Muscle of leg (tissue), 11 donors: ENCODE data around the gene TMEM11. TPM values are rescaled to one million over a fixed set of nuclear protein-coding genes. Genes with fewer than 3 reads are reported as not detected.

Experiments
- DNase-seq: peaks from one replicate; pipeline ENCODE4 v3.0.0; 2013
- H3K27ac ChIP-seq: one replicate; pipeline ENCODE4 v1.5.1; 2013; ENCODE audit warnings: mild to moderate bottlenecking, low read length, control low read depth
- H3K27me3 ChIP-seq: one replicate; pipeline ENCODE4 v1.6.1; 2013; ENCODE audit warnings: low read length; ENCODE audit not compliant: control insufficient read depth, insufficient read depth
- H3K36me3 ChIP-seq: one replicate; pipeline ENCODE4 v1.6.1; 2013; ENCODE audit warnings: low read length; ENCODE audit not compliant: control insufficient read depth, insufficient read depth
- H3K4me1 ChIP-seq: one replicate; pipeline ENCODE4 v1.6.1; 2013; ENCODE audit warnings: low read length; ENCODE audit not compliant: control insufficient read depth, insufficient read depth
- H3K4me3 ChIP-seq: one replicate; pipeline ENCODE4 v1.5.1; 2013; ENCODE audit warnings: low read length, control low read depth
- H3K9me3 ChIP-seq: replicated peaks from 2 replicates; pipeline ENCODE4 v1.6.1; 2013; ENCODE audit warnings: low read depth, low read length; ENCODE audit not compliant: control insufficient read depth
- WGBS: methylation state at CpG from one replicate; pipeline ENCODE4 v1.1.5; 2013; ENCODE audit warnings: missing lambda C conversion rate; ENCODE audit not compliant: insufficient coverage; 5-methylcytosine and 5-hydroxymethylcytosine counted together
- polyA plus RNA-seq, 8 donors: library from polyadenylated mRNA; unstranded; fragments of 120-200 nt; gene quantifications; one replicate each; pipeline versions ENCODE4 v1.2.1 to v1.2.3, GENCODE V29; 2013; ENCODE audit warnings: inconsistent platforms in 1 of 8, low replicate concordance in 1 of 8; ENCODE audit not compliant: insufficient read length in 8 of 8, insufficient read depth in 1 of 8
- total RNA-seq: library from RNA; stranded (reverse); fragments of 120-200 nt; gene quantifications from one replicate; pipeline ENCODE4 v1.2.4, GENCODE V29; 2013

Gene TMEM11
- total and polyA plus RNA-seq, 9 donors: 20.3 to 32.6 (median 28.2) TPM

DNA sequence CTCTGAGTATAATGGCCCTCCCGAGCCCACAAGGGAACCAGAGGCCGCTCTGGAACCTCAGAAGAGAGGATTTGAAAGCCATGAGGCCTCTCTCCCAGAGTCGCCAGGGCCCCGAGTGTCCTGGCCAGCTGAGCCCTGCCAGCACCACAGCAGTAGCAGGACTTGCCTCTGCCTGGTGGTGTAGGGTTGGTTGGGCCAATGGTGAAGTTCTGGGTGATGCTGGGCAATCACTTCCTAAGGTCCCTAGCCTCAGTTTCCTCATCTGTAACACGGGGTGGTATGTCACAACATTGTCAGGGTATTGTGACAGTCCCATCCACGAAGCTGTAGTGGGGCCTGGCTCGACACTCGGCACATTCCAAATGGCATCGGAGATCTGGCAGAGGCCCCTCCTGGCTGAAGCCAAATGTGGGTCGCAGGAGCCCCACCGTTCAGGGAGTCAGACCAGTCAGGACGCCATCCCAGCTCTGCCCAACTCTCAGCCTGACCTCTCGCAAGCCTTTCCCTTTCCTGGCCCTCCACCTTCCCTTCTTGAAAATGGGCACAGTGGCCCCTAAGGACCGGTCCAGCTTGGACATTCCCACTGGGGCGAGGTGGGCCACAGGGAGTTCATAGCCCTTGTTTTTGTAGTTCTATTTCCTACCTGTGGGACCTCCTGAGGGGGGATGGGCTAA, 37.5 kb upstream of the TMEM11 start:
- Histone ChIP-seq H3K9me3 (no peaks in the 10 kb centered on the region), H3K4me1 (peaks cover 38% of the 10 kb centered on the region), H3K27ac (peak overlapping the region; percentile 20), H3K27me3 (no peaks in the 10 kb centered on the region), H3K36me3 (no peaks in the 10 kb centered on the region), H3K4me3 (no peak overlapping the region)
- DNase-seq: no peak
- WGBS: 82% methylated on average over 10 of the region's 15 CpGs

DNA sequence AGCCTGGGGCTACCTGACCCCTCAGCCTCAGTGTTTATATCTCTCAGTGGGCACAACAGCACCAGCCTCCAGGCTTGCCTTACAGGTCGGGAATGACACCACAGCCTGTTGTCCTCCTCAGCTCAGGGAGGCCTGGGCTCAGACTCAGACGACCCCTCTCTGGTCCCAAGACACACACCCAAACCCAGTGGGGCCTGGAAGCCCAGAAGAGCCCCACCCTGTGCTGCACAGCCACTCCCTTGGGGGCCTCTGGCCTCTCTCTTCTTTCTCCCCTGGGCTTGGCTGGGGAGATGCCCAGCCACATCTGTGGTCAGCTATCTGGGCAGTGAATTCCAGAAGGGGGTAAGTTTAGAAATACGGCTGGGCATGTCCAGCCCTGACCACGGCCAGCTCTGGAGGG, 36.9 kb upstream of the TMEM11 start:
- no peak for DNase-seq
- no peak overlapping the region for H3K27ac ChIP-seq
- WGBS: 37% methylated on average over 2 of the region's 4 CpGs
- H3K36me3 ChIP-seq: no peaks in the 10 kb centered on the region
- no peak overlapping the region for H3K4me3 ChIP-seq
- H3K4me1 ChIP-seq: peaks cover 40% of the 10 kb centered on the region
- H3K27me3 ChIP-seq: no peaks in the 10 kb centered on the region
- no peaks in the 10 kb centered on the region for H3K9me3 ChIP-seq

DNA sequence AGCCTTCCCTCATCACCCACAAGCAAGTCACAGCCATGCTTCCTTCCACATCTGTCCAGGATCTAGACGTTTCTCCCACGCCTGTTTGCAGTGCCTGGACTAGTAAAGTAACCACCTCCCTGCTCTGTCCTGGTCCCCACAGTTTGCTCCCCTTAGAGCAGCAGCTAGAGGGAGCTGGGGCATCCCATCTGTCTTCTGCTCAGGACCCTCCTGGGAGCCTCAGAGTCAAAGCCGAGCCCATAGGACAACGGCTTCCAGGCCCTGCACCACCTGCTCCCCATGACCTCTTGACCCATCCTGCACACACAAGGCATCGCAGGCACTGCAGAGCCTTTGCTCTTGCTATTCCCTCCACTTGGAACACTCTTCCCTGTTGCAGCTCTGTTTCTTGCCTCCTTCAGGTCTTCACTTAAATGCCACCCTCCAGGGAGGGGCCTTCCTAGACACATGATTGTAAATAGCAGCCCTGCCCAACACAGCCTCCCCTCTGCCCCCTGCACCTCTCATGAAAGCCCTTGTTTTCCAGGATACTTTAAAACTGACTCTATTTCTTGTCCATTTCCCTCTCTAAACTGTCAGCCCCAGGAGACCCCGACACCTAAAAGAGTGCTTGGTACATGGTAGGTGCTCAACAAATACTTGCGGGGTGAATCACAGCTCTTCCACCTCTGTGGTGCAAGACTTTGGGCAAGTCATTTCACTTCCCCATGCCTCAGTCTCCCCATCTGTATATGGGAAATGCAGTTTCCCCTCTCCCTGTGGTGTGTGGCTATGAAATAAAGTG, 36.2 kb upstream of the TMEM11 start:
- peaks cover 40% of the 10 kb centered on the region for H3K4me1 ChIP-seq
- no peaks in the 10 kb centered on the region for H3K27me3 ChIP-seq
- H3K4me3 ChIP-seq: no peak overlapping the region
- no peaks in the 10 kb centered on the region for H3K36me3 ChIP-seq
- H3K27ac ChIP-seq: no peak overlapping the region
- DNase-seq: no peak
- WGBS: 14% methylated on average over 5 of the region's 7 CpGs
- H3K9me3 ChIP-seq: no peaks in the 10 kb centered on the region

DNA sequence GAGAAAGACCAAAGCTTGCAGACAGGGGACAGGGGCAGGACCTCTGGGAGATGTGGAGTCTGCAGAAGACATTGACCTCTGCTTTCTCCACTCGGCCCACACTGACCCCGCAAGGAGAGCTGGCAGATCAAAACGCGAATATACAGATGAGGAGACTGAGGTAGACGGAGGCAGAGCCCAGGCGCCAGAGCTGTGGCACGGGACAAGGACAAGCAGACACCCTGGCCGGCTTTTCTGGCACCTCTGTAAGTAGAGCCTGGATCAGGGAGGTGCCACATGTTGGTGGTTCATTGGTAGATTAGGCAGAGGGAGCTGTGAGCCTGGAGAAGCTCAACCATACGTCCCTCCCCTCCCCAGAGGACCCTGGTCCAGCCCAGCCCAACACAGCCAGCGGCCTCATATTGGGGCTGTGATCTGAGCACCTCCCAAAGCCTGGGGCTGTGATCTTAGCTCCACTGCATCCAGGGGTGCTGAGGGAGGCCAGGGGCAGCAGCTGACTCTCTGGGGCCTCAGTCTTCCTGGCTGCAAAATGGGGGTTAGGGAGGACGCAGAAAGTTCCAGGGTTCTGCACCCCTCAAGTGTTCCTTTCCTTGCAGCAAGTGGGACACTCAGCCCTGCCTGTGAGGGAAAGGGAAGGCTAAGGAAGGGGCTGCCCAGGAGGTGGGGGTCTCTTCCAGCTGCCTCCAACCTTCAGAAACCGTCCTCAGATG, 35.3 kb upstream of the TMEM11 start:
- no peak for DNase-seq
- H3K9me3 ChIP-seq: no peaks in the 10 kb centered on the region
- WGBS: 74% methylated on average over 10 of the region's 12 CpGs
- no peaks in the 10 kb centered on the region for H3K36me3 ChIP-seq
- peaks cover 40% of the 10 kb centered on the region for H3K4me1 ChIP-seq
- H3K27me3 ChIP-seq: no peaks in the 10 kb centered on the region
- H3K4me3 ChIP-seq: no peak overlapping the region
- no peak overlapping the region for H3K27ac ChIP-seq

DNA sequence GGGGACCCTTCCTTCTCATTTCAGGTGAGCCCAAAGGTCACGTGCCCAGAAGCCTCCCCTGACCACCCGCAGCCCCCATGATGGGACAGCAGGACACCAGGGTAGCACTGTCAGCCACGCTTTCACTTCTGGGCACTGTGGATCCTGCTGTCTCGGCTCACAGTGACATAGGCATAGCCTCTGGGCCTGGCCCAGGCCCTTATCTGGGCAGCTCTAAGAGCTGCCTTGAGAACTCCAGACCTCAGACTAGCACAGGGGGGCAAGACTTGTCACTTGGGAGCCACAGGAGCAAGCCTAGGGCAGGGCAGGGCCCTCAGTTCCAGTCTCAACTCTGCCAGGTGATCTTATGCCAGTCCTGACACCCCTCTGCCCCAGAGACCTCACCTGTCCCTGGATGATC, 34.5 kb upstream of the TMEM11 start:
- peaks cover 36% of the 10 kb centered on the region for H3K4me1 ChIP-seq
- 84% methylated on average over 4 of the region's 4 CpGs for WGBS
- no peak overlapping the region for H3K27ac ChIP-seq
- no peaks in the 10 kb centered on the region for H3K27me3 ChIP-seq
- DNase-seq: no peak
- H3K9me3 ChIP-seq: no peaks in the 10 kb centered on the region
- H3K36me3 ChIP-seq: no peaks in the 10 kb centered on the region
- H3K4me3 ChIP-seq: no peak overlapping the region

DNA sequence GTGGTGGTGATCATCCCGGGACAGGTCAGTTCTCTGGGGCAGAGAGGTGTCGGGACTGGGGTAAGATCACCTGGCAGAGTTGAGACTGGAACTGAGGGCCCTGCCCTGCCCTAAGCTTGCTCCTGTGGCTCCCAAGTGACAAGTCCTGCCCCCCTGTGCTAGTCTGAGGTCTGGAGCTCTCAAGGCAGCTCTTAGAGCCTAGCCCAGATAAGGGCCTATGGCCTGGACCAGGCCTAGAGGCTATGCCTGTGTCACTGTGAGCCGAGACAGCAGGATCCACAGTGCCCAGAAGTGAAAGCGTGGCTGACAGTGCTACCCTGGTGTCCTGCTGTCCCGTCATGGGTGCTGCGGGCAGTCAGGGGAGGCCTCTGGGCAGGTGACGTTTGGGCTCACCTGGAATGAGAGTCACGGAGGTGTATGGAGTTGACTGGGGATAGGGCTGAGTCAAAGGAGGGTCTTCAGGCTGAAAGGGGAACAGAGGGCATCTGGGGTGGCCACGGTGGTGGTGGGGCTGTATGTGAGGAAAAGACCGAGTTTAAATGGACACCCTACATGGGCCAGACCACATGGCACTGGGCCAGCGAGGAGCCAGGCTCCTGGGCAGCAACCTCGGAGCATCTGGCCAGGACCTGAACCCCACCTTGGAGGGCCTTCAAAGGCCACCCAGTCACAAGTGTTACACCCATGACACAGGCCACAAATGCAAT, 33.7 kb upstream of the TMEM11 start:
- no peak overlapping the region for H3K4me3 ChIP-seq
- H3K36me3 ChIP-seq: peaks cover 4% of the 10 kb centered on the region
- no peak overlapping the region for H3K27ac ChIP-seq
- no peak for DNase-seq
- WGBS: 87% methylated on average over 12 of the region's 12 CpGs
- no peaks in the 10 kb centered on the region for H3K9me3 ChIP-seq
- no peaks in the 10 kb centered on the region for H3K27me3 ChIP-seq
- peaks cover 42% of the 10 kb centered on the region for H3K4me1 ChIP-seq

DNA sequence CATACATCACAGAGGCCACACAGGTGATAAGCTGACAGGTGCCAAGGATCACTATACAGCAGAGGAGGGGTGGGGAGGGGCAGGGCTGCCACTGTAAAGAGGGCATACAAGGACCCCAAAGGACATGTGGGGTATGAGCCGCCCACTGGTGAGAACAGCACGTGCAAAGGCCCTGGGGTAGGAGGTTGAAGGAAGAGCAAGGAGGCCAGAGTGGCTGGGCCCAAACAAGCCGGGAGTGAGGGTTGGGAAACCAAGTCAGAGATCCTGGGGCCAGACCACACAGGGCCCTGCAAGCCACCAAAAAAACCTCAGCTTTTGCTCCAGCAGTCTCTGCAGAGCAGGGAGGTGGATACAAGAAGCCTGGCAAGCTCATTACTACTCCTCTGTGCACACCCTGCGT, 32.7 kb upstream of the TMEM11 start:
- no peak overlapping the region for H3K4me3 ChIP-seq

DNA sequence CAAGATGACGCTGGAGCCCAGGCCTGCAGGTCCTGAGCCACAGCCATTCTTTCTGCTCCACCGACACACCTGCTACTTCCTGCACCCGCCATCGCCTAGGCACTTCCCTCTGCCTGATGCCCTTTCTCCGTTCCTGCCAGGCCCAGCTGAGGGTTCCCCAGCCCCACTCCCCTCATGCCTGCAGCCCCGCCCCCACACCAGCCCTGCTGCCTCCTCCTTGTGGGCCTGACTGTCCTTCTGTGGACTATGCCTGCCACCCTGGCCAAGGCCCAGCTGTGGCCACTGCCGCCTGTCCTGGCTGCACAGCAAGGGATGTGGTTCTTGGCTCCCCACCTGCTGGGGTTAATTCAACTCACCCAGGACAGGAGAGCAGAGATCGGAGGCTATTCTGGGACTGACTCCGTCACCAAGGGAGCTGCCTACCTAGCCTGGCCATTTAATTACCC, 31.7 kb upstream of the TMEM11 start:
- Histone ChIP-seq H3K36me3 (peaks cover 14% of the 10 kb centered on the region), H3K27ac (no peak overlapping the region), H3K27me3 (no peaks in the 10 kb centered on the region), H3K4me3 (no peak overlapping the region), H3K9me3 (no peaks in the 10 kb centered on the region), H3K4me1 (peaks cover 43% of the 10 kb centered on the region)
- 61% methylated on average over 7 of the region's 9 CpGs for WGBS
- peak; percentile 53 for DNase-seq

More for the DNA sequence above, 32.7 kb upstream of the TMEM11 start:
- Histone ChIP-seq H3K27me3 (no peaks in the 10 kb centered on the region), H3K9me3 (no peaks in the 10 kb centered on the region), H3K36me3 (peaks cover 9% of the 10 kb centered on the region), H3K4me1 (peaks cover 44% of the 10 kb centered on the region), H3K27ac (no peak overlapping the region)
- WGBS: 85% methylated on average over 4 of the region's 4 CpGs
- no peak for DNase-seq

DNA sequence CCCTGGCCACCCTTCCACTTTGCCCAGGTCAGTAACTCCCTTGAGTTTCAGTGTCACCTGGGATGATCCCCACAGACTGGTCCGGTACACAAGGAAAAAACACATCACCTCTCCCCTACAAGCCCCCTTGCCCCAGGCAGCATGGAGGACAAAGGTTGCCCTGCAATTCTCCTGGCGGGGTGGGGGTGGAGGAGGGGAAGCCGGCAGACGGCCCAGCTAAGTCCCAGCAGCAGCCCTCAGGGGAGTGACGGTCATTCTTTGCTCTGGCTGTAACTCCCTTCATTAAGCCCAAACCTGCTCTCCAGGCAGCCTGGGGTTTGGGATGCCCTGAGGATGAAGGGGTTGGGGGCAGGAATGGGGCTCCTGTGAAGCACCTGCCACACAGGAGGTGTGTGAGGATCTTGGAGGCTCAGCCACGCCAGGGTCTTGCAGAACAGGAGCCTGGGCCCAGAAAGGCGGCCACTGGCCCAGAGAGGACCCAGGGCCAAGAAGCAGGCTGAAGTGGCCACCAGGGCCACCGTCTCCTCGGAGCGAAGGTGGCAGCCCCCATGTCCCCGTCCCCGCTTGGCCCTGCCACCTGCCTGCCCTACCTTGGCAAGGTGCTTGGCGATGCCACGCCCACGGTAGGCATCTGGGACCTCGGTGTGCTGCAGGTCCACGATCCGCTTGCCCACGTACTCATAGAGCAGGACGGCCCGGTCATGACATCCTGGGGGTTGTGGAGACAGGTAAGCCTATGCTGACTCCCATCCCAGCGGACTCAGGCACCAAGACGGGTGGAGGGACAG, 29.7 kb upstream of the TMEM11 start:
- no peaks in the 10 kb centered on the region for H3K27me3 ChIP-seq
- H3K36me3 ChIP-seq: peaks cover 14% of the 10 kb centered on the region
- peaks cover 37% of the 10 kb centered on the region for H3K4me1 ChIP-seq
- no peak overlapping the region for H3K4me3 ChIP-seq
- no peak overlapping the region for H3K27ac ChIP-seq
- 92% methylated on average over 16 of the region's 23 CpGs for WGBS
- no peaks in the 10 kb centered on the region for H3K9me3 ChIP-seq
- no peak for DNase-seq
